PC-3 (cell line): Measurements from ENCODE around the gene CPVL. TPM values are rescaled to one million over a fixed set of nuclear protein-coding genes. Genes with fewer than 3 reads are reported as not detected.

Experiments used
- ATAC-seq: fragments of 200-7000 bp; cut with Tn5 transposase; 2 replicates; pipeline ENCODE4 v1.9.1; 2020; ENCODE audit warnings: mild to moderate bottlenecking, moderate library complexity
- BruUV-seq: library from RNA; stranded (reverse); fragments of 400-500 nt; replicated peaks from 2 replicates; lab custom pipeline; 2021; lab: Mats Ljungman, UMichigan
- CTCF ChIA-PET: fragments of 300-600 bp; sonication (Branson Sonifier 250); formaldehyde crosslinking; loops from one replicate; lab custom pipeline; 2022; ENCODE audit warnings: antibody characterized with exemption; lab: Charles Lee
- POLR2A ChIA-PET: fragments of 300-600 bp; sonication (Branson Sonifier 250); formaldehyde crosslinking; loops from one replicate; lab custom pipeline; 2022; ENCODE audit warnings: antibody characterized with exemption; ENCODE audit not compliant: unreplicated experiment; lab: Charles Lee
- DNase-seq: peaks from one replicate; pipeline ENCODE4 v3.0.0-alpha.2; 2015
- H2AFZ ChIP-seq: fragments of 300-600 bp; sonication (generic); 2 replicates; pipeline ENCODE4 v1.6.0; 2016; ENCODE audit warnings: antibody characterized with exemption, low read length
- H3F3A ChIP-seq: fragments of 300-600 bp; sonication (generic); one replicate; pipeline ENCODE4 v1.6.0; 2017; ENCODE audit warnings: antibody characterized with exemption, low read length, control low read depth, mild to moderate bottlenecking; ENCODE audit not compliant: unreplicated experiment
- H3K27ac ChIP-seq: fragments of 300-600 bp; sonication (generic); 2 replicates; pipeline ENCODE4 v1.5.1; 2016; ENCODE audit warnings: mild to moderate bottlenecking, low read length
- H3K27me3 ChIP-seq: fragments of 300-600 bp; sonication (generic); 2 replicates; pipeline ENCODE4 v1.6.1; 2016; ENCODE audit warnings: low read length, mixed read lengths
- H3K36me3 ChIP-seq: fragments of 300-600 bp; sonication (generic); 2 replicates; pipeline ENCODE4 v1.6.1; 2016; ENCODE audit warnings: low read depth, mixed run types, low read length, mixed read lengths
- H3K4me1 ChIP-seq: fragments of 300-600 bp; sonication (generic); 2 replicates; pipeline ENCODE4 v1.5.1; 2016; ENCODE audit warnings: low read length; ENCODE audit not compliant: insufficient read depth
- H3K4me2 ChIP-seq: fragments of 300-600 bp; sonication (generic); 2 replicates; pipeline ENCODE4 v1.6.0; 2016; ENCODE audit warnings: low read length
- H3K4me3 ChIP-seq: fragments of 300-600 bp; sonication (generic); 2 replicates; pipeline ENCODE4 v1.5.1; 2016; ENCODE audit warnings: mild to moderate bottlenecking, low read length, mixed read lengths
- H3K79me2 ChIP-seq: fragments of 300-600 bp; sonication (generic); 2 replicates; pipeline ENCODE4 v1.6.1; 2017; ENCODE audit warnings: low read length, mixed read lengths
- H3K9ac ChIP-seq: fragments of 300-600 bp; sonication (generic); 2 replicates; pipeline ENCODE4 v1.6.0; 2016; ENCODE audit warnings: mild to moderate bottlenecking, low read length
- H3K9me2 ChIP-seq: fragments of 300-600 bp; sonication (generic); replicated peaks from 2 replicates; pipeline ENCODE4 v1.6.1; 2016; ENCODE audit warnings: mixed run types, low read length, mixed read lengths
- H3K9me3 ChIP-seq: fragments of 300-600 bp; sonication (generic); 2 replicates; pipeline ENCODE4 v1.6.1; 2016; ENCODE audit warnings: low read length, mixed read lengths
- H4K20me1 ChIP-seq: fragments of 300-600 bp; sonication (generic); 2 replicates; pipeline ENCODE4 v1.6.1; 2016; ENCODE audit warnings: low read length, mixed read lengths
- CTCF ChIP-seq: fragments of 300-600 bp; sonication (generic); conservative IDR thresholded peaks from 2 replicates; pipeline ENCODE4 v1.5.1; 2017; ENCODE audit warnings: antibody characterized with exemption, low read depth, mild to moderate bottlenecking, low read length
- EZH2 ChIP-seq: fragments of 300-600 bp; sonication (generic); IDR thresholded peaks from one replicate; pipeline ENCODE4 v1.6.1; 2017; ENCODE audit warnings: antibody characterized with exemption, mild to moderate bottlenecking, low read length; ENCODE audit not compliant: unreplicated experiment
- EZH2phosphoT487 ChIP-seq: fragments of 300-600 bp; sonication (generic); IDR thresholded peaks from 2 replicates; pipeline ENCODE4 v1.6.1; 2018; ENCODE audit warnings: mild to moderate bottlenecking, antibody characterized with exemption, low read length, borderline replicate concordance
- intact Hi-C: fragments of 100-400 bp; cut with micrococcal nuclease; formaldehyde crosslinking; loops from 2 replicates; pipeline ENCODE4 v1.9.0; 2023
- total RNA-seq: library from RNA; depleted of rRNA; stranded (reverse); fragments of >200 nt; gene quantifications from 2 replicates; pipeline ENCODE4 v1.2.3, GENCODE V29; 2014

The CPVL gene
- total RNA-seq, 1 experiment from 2014 or later = 14.7 TPM

- no peak overlapping the region for H3K4me3 ChIP-seq
- BruUV-seq = no TSS peak
- H3F3A ChIP-seq = no peaks in the 10 kb centered on the region
- no peaks in the 10 kb centered on the region for H4K20me1 ChIP-seq
- ChIA-PET CTCF (no interaction called here), POLR2A (no interaction called here)
- no peak overlapping the region for H2AFZ ChIP-seq
- peaks cover 13% of the 10 kb centered on the region; the same call in 1 of the 2 replicates for H3K4me1 ChIP-seq
- intact Hi-C loops = no loop called here
- ATAC-seq = no peak
- H3K4me2 ChIP-seq = no peak overlapping the region
- H3K9me2 ChIP-seq = no peaks in the 10 kb centered on the region
- no peak for DNase-seq
- H3K9ac ChIP-seq = no peak overlapping the region
- TF ChIP-seq EZH2 (no peak), EZH2phosphoT487 (no peak), CTCF (no peak)
- H3K27me3 ChIP-seq = no peaks in the 10 kb centered on the region
- H3K79me2 ChIP-seq = no peaks in the 10 kb centered on the region
- H3K9me3 ChIP-seq = no peaks in the 10 kb centered on the region
- no peak overlapping the region for H3K27ac ChIP-seq
- no peaks in the 10 kb centered on the region for H3K36me3 ChIP-seq
Observed at GRCh38 chr7:29122081-29122480, 24.3 kb downstream of the CPVL start.

- POLR2A ChIA-PET = no interaction called here
Observed at GRCh38 chr7:29120955-29121354, 25.4 kb downstream of the CPVL start.

More at GRCh38 chr7:29120955-29121354, 25.4 kb downstream of the CPVL start:
- ATAC-seq (peak; percentile 64), DNase-seq (peak; percentile 40)
- no peak overlapping the region for H3K4me2 ChIP-seq
- no peak overlapping the region for H3K27ac ChIP-seq
- intact Hi-C loops = loop anchor here (2.0 kb wide), 1 partner anchor 26 kb away; the partner anchor contains the start of gene CPVL
- H2AFZ ChIP-seq = no peak overlapping the region
- TF ChIP-seq EZH2phosphoT487 (no peak), EZH2 (no peak), CTCF (no peak)
- H3K9ac ChIP-seq = no peak overlapping the region
- peaks cover 20% of the 10 kb centered on the region for H3K4me1 ChIP-seq
- no peaks in the 10 kb centered on the region for H3K9me3 ChIP-seq
- BruUV-seq = no TSS peak
- no peaks in the 10 kb centered on the region for H4K20me1 ChIP-seq
- H3K9me2 ChIP-seq = no peaks in the 10 kb centered on the region
- no peaks in the 10 kb centered on the region for H3K79me2 ChIP-seq
- H3K36me3 ChIP-seq = no peaks in the 10 kb centered on the region
- H3F3A ChIP-seq = no peaks in the 10 kb centered on the region
- CTCF ChIA-PET = interaction anchor here (0.6 kb wide), 1 partner anchor 197 kb away, joined by 4 read pairs; no protein-coding TSS in a partner anchor
- H3K4me3 ChIP-seq = no peak overlapping the region
- no peaks in the 10 kb centered on the region for H3K27me3 ChIP-seq
